Neural progenitor cell (in vitro differentiated cells): ENCODE measurements around the gene SPEN.
"Not testable (repeated sequence)": the region's sequence is repeated elsewhere in the genome, so short reads cannot be mapped to it uniquely, and the experiment has no call there.

Experiments
- EZH2 ChIP-seq: fragments of 200-600 bp; sonication (generic); IDR thresholded peaks from 2 replicates; pipeline ENCODE4 v1.6.1; 2017; ENCODE audit warnings: antibody characterized with exemption, mild to moderate bottlenecking, moderate library complexity
- EZH2phosphoT487 ChIP-seq: fragments of 200-600 bp; sonication (generic); IDR thresholded peaks from 2 replicates; pipeline ENCODE4 v1.6.1; 2017; ENCODE audit warnings: antibody characterized with exemption
- TF ChIP-seq, protein P1 (sequence below): fragments of 200-600 bp; sonication (generic); IDR thresholded peaks from 2 replicates; pipeline ENCODE4 v1.5.1; 2017; ENCODE audit warnings: antibody characterized with exemption, mild to moderate bottlenecking

DNA sequence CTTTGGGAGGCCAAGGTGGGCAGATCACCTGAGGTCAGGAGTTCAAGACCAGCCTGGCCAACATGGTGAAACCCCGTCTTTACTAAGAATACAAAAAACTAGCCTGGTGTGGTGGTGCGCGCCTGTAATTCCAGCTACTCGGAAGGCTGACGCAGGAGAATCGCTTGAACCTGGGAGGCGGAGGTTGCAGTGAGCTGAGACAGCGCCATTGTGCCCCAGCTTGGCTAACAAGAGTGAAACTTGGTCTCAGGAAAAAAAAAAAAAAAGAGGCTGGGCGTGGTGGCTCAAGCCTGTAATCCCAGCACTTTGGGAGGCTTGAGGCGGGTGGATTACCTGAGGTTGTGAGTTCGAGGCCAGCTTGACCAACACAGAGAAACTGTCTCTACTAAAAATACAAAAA, 1.5 kb upstream of the SPEN start:
- TF ChIP-seq, protein P1, sequence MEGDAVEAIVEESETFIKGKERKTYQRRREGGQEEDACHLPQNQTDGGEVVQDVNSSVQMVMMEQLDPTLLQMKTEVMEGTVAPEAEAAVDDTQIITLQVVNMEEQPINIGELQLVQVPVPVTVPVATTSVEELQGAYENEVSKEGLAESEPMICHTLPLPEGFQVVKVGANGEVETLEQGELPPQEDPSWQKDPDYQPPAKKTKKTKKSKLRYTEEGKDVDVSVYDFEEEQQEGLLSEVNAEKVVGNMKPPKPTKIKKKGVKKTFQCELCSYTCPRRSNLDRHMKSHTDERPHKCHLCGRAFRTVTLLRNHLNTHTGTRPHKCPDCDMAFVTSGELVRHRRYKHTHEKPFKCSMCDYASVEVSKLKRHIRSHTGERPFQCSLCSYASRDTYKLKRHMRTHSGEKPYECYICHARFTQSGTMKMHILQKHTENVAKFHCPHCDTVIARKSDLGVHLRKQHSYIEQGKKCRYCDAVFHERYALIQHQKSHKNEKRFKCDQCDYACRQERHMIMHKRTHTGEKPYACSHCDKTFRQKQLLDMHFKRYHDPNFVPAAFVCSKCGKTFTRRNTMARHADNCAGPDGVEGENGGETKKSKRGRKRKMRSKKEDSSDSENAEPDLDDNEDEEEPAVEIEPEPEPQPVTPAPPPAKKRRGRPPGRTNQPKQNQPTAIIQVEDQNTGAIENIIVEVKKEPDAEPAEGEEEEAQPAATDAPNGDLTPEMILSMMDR = not testable (repeated sequence)
- not testable (repeated sequence) for TF ChIP-seq EZH2, EZH2phosphoT487
